ENCODE data around the gene COLEC11. TPM values are rescaled to one million over a fixed set of nuclear protein-coding genes. Genes with fewer than 3 reads are reported as not detected.
A peak's percentile ranks its signal among the peaks of the same experiment; 100 is the strongest.

COLEC11 gene
- total and polyA plus RNA-seq, 2 donors from 2014 or later: 7.6 to 34.6 TPM

- Histone ChIP-seq H3K27ac (ENCODE audit: low read depth in 2 of 2, low read length in 2 of 2) (no peak overlapping the region), H3K36me3 (ENCODE audit: control insufficient read depth in 2 of 3, insufficient read depth in 3 of 3, low read length in 3 of 3) (peaks cover 0 to 2% (median 0%) of the 10 kb centered on the region in 3 donors), H3K4me1 (ENCODE audit: control insufficient read depth in 2 of 3, insufficient read depth in 2 of 3, low read depth in 1 of 3, low read length in 3 of 3) (peaks cover 0 to 3% (median 0%) of the 10 kb centered on the region in 3 donors), H3K9me3 (ENCODE audit: control insufficient read depth in 2 of 3, insufficient read depth in 1 of 3, low read length in 3 of 3) (no peaks in the 10 kb centered on the region), H3K4me3 (ENCODE audit: low read length in 3 of 3) (no peak overlapping the region), H3K9ac (ENCODE audit: low read length in 3 of 3) (no peak overlapping the region), H3K27me3 (ENCODE audit: control insufficient read depth, insufficient read depth, low read length) (no peaks in the 10 kb centered on the region)
- no peak for TF ChIP-seq CTCF (IDR thresholded peaks at IDR 0.05; ENCODE audit: borderline replicate concordance, extremely low read depth, insufficient read depth)
- DNase-seq (no peak), FAIRE-seq (no peak)
- intact Hi-C loops (cut with DNase I): no loop called here
Measured at GRCh38 chr2:3587432-3587831, 7.5 kb upstream of the COLEC11 start.

- no peak for TF ChIP-seq CTCF (IDR thresholded peaks at IDR 0.05; ENCODE audit: borderline replicate concordance, extremely low read depth, insufficient read depth)
- intact Hi-C loops (cut with DNase I): no loop called here
Measured at GRCh38 chr2:3588084-3588483, 6.8 kb upstream of the COLEC11 start.

GRCh38 chr2:3589086-3589485, 5.8 kb upstream of the COLEC11 start:
- Histone ChIP-seq H3K4me1 (ENCODE audit: control insufficient read depth in 2 of 3, insufficient read depth in 2 of 3, low read depth in 1 of 3, low read length in 3 of 3) (peaks cover 0 to 3% (median 0%) of the 10 kb centered on the region in 3 donors), H3K36me3 (ENCODE audit: control insufficient read depth in 2 of 3, insufficient read depth in 3 of 3, low read length in 3 of 3) (peaks cover 0 to 2% (median 0%) of the 10 kb centered on the region in 3 donors), H3K9me3 (ENCODE audit: control insufficient read depth in 2 of 3, insufficient read depth in 1 of 3, low read length in 3 of 3) (no peaks in the 10 kb centered on the region), H3K27ac (ENCODE audit: low read depth in 2 of 2, low read length in 2 of 2) (no peak overlapping the region), H3K9ac (ENCODE audit: low read length in 3 of 3) (no peak overlapping the region), H3K27me3 (ENCODE audit: control insufficient read depth, insufficient read depth, low read length) (no peaks in the 10 kb centered on the region), H3K4me3 (ENCODE audit: low read length in 3 of 3) (no peak overlapping the region)
- FAIRE-seq (no peak), DNase-seq (no peak)
- no peak for TF ChIP-seq CTCF (IDR thresholded peaks at IDR 0.05; ENCODE audit: borderline replicate concordance, extremely low read depth, insufficient read depth)
- intact Hi-C loops (cut with DNase I): no loop called here

More at GRCh38 chr2:3588084-3588483, 6.8 kb upstream of the COLEC11 start:
- DNase-seq (no peak), FAIRE-seq (no peak)
- H3K27ac ChIP-seq (ENCODE audit: low read depth in 2 of 2, low read length in 2 of 2): no peak overlapping the region
- H3K4me1 ChIP-seq (ENCODE audit: control insufficient read depth in 2 of 3, insufficient read depth in 2 of 3, low read depth in 1 of 3, low read length in 3 of 3): peaks cover 0 to 3% (median 0%) of the 10 kb centered on the region in 3 donors
- H3K4me3 ChIP-seq (ENCODE audit: low read length in 3 of 3): no peak overlapping the region
- H3K9me3 ChIP-seq (ENCODE audit: control insufficient read depth in 2 of 3, insufficient read depth in 1 of 3, low read length in 3 of 3): no peaks in the 10 kb centered on the region
- no peaks in the 10 kb centered on the region for H3K27me3 ChIP-seq (ENCODE audit: control insufficient read depth, insufficient read depth, low read length)
- peaks cover 0 to 2% (median 0%) of the 10 kb centered on the region in 3 donors for H3K36me3 ChIP-seq (ENCODE audit: control insufficient read depth in 2 of 3, insufficient read depth in 3 of 3, low read length in 3 of 3)
- H3K9ac ChIP-seq (ENCODE audit: low read length in 3 of 3): no peak overlapping the region

GRCh38 chr2:3595404-3595803, 492 bp downstream of the COLEC11 start:
- no peak overlapping the region for H3K9ac ChIP-seq (ENCODE audit: low read length in 3 of 3)
- intact Hi-C loops (cut with DNase I): no loop called here
- no peaks in the 10 kb centered on the region for H3K4me1 ChIP-seq (ENCODE audit: control insufficient read depth in 2 of 3, insufficient read depth in 2 of 3, low read depth in 1 of 3, low read length in 3 of 3)
- no peaks in the 10 kb centered on the region for H3K9me3 ChIP-seq (ENCODE audit: control insufficient read depth in 2 of 3, insufficient read depth in 1 of 3, low read length in 3 of 3)
- DNase-seq (no peak), FAIRE-seq (no peak)
- no peak for TF ChIP-seq CTCF (IDR thresholded peaks at IDR 0.05; ENCODE audit: borderline replicate concordance, extremely low read depth, insufficient read depth)
- peak overlapping the region in 1 of 2 donors; percentile 1 for H3K27ac ChIP-seq (ENCODE audit: low read depth in 2 of 2, low read length in 2 of 2)
- H3K27me3 ChIP-seq (ENCODE audit: control insufficient read depth, insufficient read depth, low read length): no peaks in the 10 kb centered on the region
- no peaks in the 10 kb centered on the region for H3K36me3 ChIP-seq (ENCODE audit: control insufficient read depth in 2 of 3, insufficient read depth in 3 of 3, low read length in 3 of 3)
- H3K4me3 ChIP-seq (ENCODE audit: low read length in 3 of 3): peak overlapping the region in 1 of 3 donors; percentile 28

Measured in kidney (tissue), 14 donors.